Panc1 (cell line): ENCODE data around the gene GMFB. TPM values are rescaled to one million over a fixed set of nuclear protein-coding genes. Genes with fewer than 3 reads are reported as not detected.
"Not testable (repeated sequence)": the region's sequence is repeated elsewhere in the genome, so short reads cannot be mapped to it uniquely, and the experiment has no call there.

Experiments
- ATAC-seq: fragments of 200-7000 bp; cut with Tn5 transposase; 2 replicates; pipeline ENCODE4 v1.9.1; 2020; ENCODE audit warnings: mild to moderate bottlenecking, moderate library complexity
- BruUV-seq: library from RNA; stranded (reverse); fragments of 400-500 nt; replicated peaks from 2 replicates; lab custom pipeline; 2021; lab: Mats Ljungman, UMichigan
- CTCF ChIA-PET: fragments of 300-600 bp; sonication (Branson Sonifier 250); formaldehyde crosslinking; loops from one replicate; lab custom pipeline; 2022; ENCODE audit warnings: antibody characterized with exemption; lab: Charles Lee
- POLR2A ChIA-PET: fragments of 300-600 bp; sonication (Branson Sonifier 250); formaldehyde crosslinking; loops from one replicate; lab custom pipeline; 2022; ENCODE audit warnings: antibody characterized with exemption; lab: Charles Lee
- DNase-seq: peaks from one replicate; pipeline ENCODE4 v3.0.0-alpha.2; 2010; ENCODE audit warnings: low read depth, low spot score
- H3K27ac ChIP-seq: 2 replicates; pipeline ENCODE4 v1.5.1; 2011; ENCODE audit warnings: mild to moderate bottlenecking, low read length, inconsistent platforms
- H3K27me3 ChIP-seq: fragments of 200-500 bp; sonication (Bioruptor generic); 2 replicates; pipeline ENCODE4 v1.6.0; 2014; ENCODE audit warnings: low read length, inconsistent platforms; ENCODE audit not compliant: control insufficient read depth, insufficient read depth
- H3K36me3 ChIP-seq: fragments of 200-500 bp; sonication (Bioruptor generic); 2 replicates; pipeline ENCODE4 v1.5.1; 2014; ENCODE audit warnings: inconsistent platforms, mild to moderate bottlenecking, low read length, moderate library complexity; ENCODE audit not compliant: control insufficient read depth, insufficient read depth
- H3K4me1 ChIP-seq: 2 replicates; pipeline ENCODE4 v1.5.1; 2011; ENCODE audit warnings: inconsistent platforms, mild to moderate bottlenecking, low read length, moderate library complexity; ENCODE audit not compliant: control insufficient read depth, insufficient read depth
- H3K4me3 ChIP-seq, 2 experiments: 2 replicates each; pipeline ENCODE4 v1.5.1; 2011 to 2012; ENCODE audit warnings: low read depth in 2 of 2, low read length in 2 of 2, mild to moderate bottlenecking in 2 of 2, inconsistent platforms in 1 of 2, moderate library complexity in 1 of 2
- H3K9me3 ChIP-seq: fragments of 200-500 bp; sonication (Bioruptor generic); 2 replicates; pipeline ENCODE4 v1.5.1; 2014; ENCODE audit warnings: low read depth, mild to moderate bottlenecking, inconsistent platforms, low read length, moderate library complexity; ENCODE audit not compliant: control insufficient read depth, insufficient read depth
- POLR2AphosphoS5 ChIP-seq: IDR thresholded peaks from 2 replicates; pipeline ENCODE4 v1.6.1; 2012; ENCODE audit warnings: mild to moderate bottlenecking, low read depth, low read length, moderate library complexity
- SIN3A ChIP-seq: IDR thresholded peaks from 2 replicates; pipeline ENCODE4 v1.6.1; 2012; ENCODE audit warnings: low read depth, mild to moderate bottlenecking, low read length, moderate library complexity, borderline replicate concordance; ENCODE audit not compliant: insufficient read depth
- TCF7L2 ChIP-seq: IDR thresholded peaks from 2 replicates; pipeline ENCODE4 v1.6.1; 2011; ENCODE audit warnings: mild to moderate bottlenecking, low read depth, low read length, inconsistent platforms
- in situ Hi-C: cut with HindIII; loops from 2 replicates; pipeline ENCODE4 v1.10.0; 2016; ENCODE audit warnings: low sequenced_read_pairs, low pct_unique_long_range_greater_than_20kb
- intact Hi-C: fragments of 100-400 bp; cut with micrococcal nuclease; formaldehyde crosslinking; loops from one replicate; pipeline ENCODE4 v1.10.0; 2022; ENCODE audit not compliant: unreplicated experiment
- total RNA-seq: library from RNA; stranded (reverse); gene quantifications from one replicate; pipeline ENCODE4 v1.2.1, GENCODE V29; 2021; ENCODE audit not compliant: unreplicated experiment
- TF ChIP-seq, protein P1 (sequence below), 2 experiments: IDR thresholded peaks; 2 replicates each; pipeline ENCODE4 v1.6.1; 2011 to 2012; ENCODE audit warnings: low read depth in 2 of 2, control low read depth in 1 of 2, low read length in 1 of 2, mild to moderate bottlenecking in 1 of 2, moderate library complexity in 1 of 2; ENCODE audit not compliant: insufficient read depth in 1 of 2
- TF ChIP-seq, protein P2 (sequence below): fragments of 450-650 bp; IDR thresholded peaks from 2 replicates; pipeline ENCODE4 v1.5.1; 2017; ENCODE audit warnings: mild to moderate bottlenecking

The GMFB gene
- total RNA-seq, 1 experiment from 2014 or later = 54.2 TPM

DNA sequence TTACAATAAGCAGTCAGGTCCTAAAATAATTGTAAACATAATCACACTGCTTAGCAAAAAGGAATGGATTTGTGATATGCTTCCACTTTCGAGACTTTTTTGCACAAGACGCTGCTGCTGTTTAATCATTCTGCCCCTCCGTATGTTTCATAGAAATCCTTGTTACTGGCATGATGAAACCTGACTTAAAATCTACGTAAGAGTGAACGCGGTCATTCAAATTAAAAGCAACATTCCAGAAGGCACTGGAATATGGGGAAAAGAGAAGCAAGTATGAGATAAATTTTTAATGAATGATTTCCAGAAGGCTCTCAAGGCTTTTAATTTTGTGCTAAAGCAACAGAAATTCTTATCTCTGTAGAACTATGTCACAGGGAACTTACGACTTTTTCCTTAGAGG, 48.7 kb downstream of the GMFB start:
- no peaks in the 10 kb centered on the region for H3K9me3 ChIP-seq
- peak overlapping the region; percentile 93 for H3K27ac ChIP-seq
- H3K4me1 ChIP-seq = peaks cover 23% of the 10 kb centered on the region
- TF ChIP-seq, protein P1, sequence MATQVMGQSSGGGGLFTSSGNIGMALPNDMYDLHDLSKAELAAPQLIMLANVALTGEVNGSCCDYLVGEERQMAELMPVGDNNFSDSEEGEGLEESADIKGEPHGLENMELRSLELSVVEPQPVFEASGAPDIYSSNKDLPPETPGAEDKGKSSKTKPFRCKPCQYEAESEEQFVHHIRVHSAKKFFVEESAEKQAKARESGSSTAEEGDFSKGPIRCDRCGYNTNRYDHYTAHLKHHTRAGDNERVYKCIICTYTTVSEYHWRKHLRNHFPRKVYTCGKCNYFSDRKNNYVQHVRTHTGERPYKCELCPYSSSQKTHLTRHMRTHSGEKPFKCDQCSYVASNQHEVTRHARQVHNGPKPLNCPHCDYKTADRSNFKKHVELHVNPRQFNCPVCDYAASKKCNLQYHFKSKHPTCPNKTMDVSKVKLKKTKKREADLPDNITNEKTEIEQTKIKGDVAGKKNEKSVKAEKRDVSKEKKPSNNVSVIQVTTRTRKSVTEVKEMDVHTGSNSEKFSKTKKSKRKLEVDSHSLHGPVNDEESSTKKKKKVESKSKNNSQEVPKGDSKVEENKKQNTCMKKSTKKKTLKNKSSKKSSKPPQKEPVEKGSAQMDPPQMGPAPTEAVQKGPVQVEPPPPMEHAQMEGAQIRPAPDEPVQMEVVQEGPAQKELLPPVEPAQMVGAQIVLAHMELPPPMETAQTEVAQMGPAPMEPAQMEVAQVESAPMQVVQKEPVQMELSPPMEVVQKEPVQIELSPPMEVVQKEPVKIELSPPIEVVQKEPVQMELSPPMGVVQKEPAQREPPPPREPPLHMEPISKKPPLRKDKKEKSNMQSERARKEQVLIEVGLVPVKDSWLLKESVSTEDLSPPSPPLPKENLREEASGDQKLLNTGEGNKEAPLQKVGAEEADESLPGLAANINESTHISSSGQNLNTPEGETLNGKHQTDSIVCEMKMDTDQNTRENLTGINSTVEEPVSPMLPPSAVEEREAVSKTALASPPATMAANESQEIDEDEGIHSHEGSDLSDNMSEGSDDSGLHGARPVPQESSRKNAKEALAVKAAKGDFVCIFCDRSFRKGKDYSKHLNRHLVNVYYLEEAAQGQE (IDR thresholded peaks at IDR 0.05; ENCODE audit: insufficient read depth in 1 of 2, low read depth in 2 of 2, low read length in 1 of 2) = no peak
- TF ChIP-seq, protein P2, sequence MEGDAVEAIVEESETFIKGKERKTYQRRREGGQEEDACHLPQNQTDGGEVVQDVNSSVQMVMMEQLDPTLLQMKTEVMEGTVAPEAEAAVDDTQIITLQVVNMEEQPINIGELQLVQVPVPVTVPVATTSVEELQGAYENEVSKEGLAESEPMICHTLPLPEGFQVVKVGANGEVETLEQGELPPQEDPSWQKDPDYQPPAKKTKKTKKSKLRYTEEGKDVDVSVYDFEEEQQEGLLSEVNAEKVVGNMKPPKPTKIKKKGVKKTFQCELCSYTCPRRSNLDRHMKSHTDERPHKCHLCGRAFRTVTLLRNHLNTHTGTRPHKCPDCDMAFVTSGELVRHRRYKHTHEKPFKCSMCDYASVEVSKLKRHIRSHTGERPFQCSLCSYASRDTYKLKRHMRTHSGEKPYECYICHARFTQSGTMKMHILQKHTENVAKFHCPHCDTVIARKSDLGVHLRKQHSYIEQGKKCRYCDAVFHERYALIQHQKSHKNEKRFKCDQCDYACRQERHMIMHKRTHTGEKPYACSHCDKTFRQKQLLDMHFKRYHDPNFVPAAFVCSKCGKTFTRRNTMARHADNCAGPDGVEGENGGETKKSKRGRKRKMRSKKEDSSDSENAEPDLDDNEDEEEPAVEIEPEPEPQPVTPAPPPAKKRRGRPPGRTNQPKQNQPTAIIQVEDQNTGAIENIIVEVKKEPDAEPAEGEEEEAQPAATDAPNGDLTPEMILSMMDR = no peak
- TF ChIP-seq POLR2AphosphoS5 (no peak), TCF7L2 (no peak), SIN3A (no peak)
- in situ Hi-C loops (no loop called here), intact Hi-C loops (no loop called here)
- no peaks in the 10 kb centered on the region for H3K27me3 ChIP-seq
- no TSS peak for BruUV-seq
- CTCF ChIA-PET = no interaction called here
- H3K36me3 ChIP-seq = peaks cover 5% of the 10 kb centered on the region
- POLR2A ChIA-PET = no interaction called here
- H3K4me3 ChIP-seq = peak overlapping the region; percentile 69 to 76
- DNase-seq (no peak), ATAC-seq (no peak)

- POLR2A ChIA-PET = no interaction called here
- Histone ChIP-seq H3K4me3 (no peak overlapping the region), H3K27ac (no peak overlapping the region), H3K36me3 (peaks cover 5% of the 10 kb centered on the region), H3K4me1 (peaks cover 23% of the 10 kb centered on the region), H3K27me3 (no peaks in the 10 kb centered on the region), H3K9me3 (no peaks in the 10 kb centered on the region)
- ATAC-seq = no peak
- DNase-seq = no peak
- in situ Hi-C loops = no loop called here
- BruUV-seq = TSS peak; percentile 63
- intact Hi-C loops = no loop called here
- CTCF ChIA-PET = no interaction called here
- TF ChIP-seq TCF7L2 = no peak
- TF ChIP-seq, protein P1 (IDR thresholded peaks at IDR 0.05; ENCODE audit: insufficient read depth in 1 of 2, low read depth in 2 of 2, low read length in 1 of 2) = no peak
- TF ChIP-seq SIN3A = no peak
- TF ChIP-seq POLR2AphosphoS5 = no peak
- TF ChIP-seq, protein P2 = no peak
Measured at GRCh38 chr14:54438703-54439102, 50.1 kb downstream of the GMFB start.

DNA sequence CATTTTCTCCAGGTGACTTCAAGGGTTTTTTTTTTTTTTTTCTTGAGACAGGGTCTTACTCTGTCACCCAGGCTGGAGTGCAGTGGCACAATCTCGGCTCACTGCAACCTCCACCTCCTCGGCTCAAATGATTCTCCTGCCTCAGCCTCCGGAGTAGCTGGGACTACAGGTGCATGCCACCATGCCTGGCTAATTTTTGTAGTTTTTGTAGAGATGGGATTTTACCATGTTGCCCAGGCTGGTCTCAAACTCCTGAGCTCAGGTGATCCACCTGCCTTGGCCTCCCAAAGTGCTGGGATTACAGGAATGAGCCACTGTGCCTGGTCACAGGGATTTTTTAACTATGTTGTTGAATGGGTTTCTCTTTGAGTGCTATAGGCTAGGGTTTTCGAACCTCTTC, 50.8 kb downstream of the GMFB start:
- in situ Hi-C loops, POLR2A ChIA-PET, CTCF ChIA-PET, intact Hi-C loops, H3K27me3 ChIP-seq, H3K9me3 ChIP-seq, DNase-seq, H3K36me3 ChIP-seq, H3K4me3 ChIP-seq, H3K27ac ChIP-seq, ATAC-seq, BruUV-seq: not testable (repeated sequence)
- H3K4me1 ChIP-seq = peaks cover 23% of the 10 kb centered on the region
